Measurements from ENCODE around the gene RLBP1.

DNA sequence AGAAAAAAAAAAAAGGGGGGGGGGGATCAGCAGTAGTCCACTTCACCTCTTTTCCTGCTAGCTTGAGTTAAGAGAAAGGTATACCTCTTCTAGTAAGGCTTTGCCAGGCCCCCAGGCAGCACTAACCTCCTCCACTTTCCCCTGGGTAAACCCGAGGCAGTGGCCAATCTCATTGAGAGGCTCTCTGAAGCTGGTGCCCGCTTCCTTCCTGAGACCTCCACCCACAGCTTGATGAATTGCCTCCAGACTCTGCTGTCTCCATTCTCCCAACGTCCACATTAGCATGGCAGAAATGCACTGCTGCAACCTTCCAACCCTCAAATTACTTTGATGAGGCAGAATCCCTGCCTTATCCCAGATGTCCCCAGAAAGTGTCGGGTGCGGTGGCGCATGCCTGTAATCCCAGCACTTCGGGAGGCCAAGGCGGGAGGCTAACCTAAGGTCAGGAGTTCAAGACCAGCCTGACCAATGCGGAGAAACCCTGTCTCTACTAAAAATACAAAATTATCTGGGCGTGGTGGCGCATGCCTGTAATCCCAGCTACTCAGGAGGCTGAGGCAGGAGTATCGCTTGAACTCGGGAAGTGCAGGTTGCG is 15.3 kb downstream of the RLBP1 start:
- no peak for TF ChIP-seq POLR2AphosphoS5 (IDR thresholded peaks at IDR 0.05; ENCODE audit: insufficient read depth, low read depth, low read length)
- TF ChIP-seq, protein P1, sequence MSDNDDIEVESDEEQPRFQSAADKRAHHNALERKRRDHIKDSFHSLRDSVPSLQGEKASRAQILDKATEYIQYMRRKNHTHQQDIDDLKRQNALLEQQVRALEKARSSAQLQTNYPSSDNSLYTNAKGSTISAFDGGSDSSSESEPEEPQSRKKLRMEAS (IDR thresholded peaks at IDR 0.05; ENCODE audit: insufficient read depth, insufficient read length), result no peak
- no peak for TF ChIP-seq POLR2A (IDR thresholded peaks at IDR 0.05; ENCODE audit: low read depth, low read length)
- TF ChIP-seq, protein P2, sequence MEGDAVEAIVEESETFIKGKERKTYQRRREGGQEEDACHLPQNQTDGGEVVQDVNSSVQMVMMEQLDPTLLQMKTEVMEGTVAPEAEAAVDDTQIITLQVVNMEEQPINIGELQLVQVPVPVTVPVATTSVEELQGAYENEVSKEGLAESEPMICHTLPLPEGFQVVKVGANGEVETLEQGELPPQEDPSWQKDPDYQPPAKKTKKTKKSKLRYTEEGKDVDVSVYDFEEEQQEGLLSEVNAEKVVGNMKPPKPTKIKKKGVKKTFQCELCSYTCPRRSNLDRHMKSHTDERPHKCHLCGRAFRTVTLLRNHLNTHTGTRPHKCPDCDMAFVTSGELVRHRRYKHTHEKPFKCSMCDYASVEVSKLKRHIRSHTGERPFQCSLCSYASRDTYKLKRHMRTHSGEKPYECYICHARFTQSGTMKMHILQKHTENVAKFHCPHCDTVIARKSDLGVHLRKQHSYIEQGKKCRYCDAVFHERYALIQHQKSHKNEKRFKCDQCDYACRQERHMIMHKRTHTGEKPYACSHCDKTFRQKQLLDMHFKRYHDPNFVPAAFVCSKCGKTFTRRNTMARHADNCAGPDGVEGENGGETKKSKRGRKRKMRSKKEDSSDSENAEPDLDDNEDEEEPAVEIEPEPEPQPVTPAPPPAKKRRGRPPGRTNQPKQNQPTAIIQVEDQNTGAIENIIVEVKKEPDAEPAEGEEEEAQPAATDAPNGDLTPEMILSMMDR (IDR thresholded peaks at IDR 0.05; ENCODE audit: extremely low read depth in 1 of 2, insufficient read depth in 1 of 2, low read depth in 1 of 2, low read length in 2 of 2), result no peak
